ENCODE measurements around the gene RTL1.

Gene RTL1

DNA sequence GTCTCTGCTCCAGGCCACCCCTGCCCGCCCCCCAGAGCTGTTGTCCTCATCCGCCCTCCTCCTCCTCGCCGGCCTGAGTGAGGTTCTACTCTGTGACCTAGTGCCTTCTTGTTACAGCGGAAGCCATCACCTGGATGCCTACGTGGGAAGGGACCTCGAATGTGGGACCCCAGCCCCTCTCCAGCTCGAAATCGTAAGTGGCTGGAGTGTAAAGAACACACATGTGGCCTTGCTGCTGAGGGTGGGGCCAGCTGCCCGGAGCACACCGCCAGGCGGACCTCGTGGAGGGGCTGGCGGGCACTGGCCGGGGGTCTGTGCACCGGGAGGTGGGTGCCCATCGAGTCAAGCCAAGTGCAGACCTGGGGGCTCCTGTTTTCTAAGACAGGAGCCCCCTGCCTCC, 58.2 kb downstream of the RTL1 start:
- no peak for DNase-seq

DNA sequence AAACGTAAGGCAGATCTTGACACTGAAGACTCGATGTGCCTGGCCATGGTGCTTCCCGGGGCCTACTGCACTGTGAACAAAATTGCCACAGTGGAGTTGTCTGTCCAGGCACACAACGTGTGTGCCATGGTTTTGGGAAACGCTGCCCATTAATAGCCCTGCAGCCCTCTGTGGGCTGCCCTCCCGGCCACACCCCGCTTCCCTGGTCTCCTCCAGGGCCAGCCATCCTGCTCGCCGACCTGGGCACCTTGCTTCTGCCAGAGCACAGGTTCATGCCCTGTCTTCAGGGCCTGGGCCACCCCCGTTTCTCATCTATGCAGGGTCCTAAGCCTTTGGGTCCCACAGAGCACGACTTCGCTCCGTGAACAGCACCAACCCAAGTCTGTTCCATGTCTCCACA, 58.7 kb downstream of the RTL1 start:
- no peak for DNase-seq

DNA sequence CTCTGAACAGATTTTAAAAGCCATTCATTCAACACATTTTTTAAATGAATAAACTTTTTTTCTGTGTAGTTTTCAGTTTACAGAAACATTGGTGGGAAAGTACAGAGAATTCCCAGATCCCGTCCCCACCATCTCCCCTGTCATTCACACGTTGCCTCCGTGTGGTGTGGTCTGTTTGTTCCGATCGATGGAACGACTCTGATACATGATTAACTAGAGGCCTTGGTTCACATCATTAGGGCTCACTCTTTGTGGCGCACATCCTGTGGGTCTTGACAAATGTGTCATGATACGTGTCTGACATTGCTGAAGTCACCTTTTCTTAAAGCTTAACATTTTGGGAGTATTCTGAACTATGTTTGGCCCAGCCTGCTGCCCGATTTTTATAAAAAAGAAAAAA, 59.1 kb downstream of the RTL1 start:
- DNase-seq, result no peak

DNA sequence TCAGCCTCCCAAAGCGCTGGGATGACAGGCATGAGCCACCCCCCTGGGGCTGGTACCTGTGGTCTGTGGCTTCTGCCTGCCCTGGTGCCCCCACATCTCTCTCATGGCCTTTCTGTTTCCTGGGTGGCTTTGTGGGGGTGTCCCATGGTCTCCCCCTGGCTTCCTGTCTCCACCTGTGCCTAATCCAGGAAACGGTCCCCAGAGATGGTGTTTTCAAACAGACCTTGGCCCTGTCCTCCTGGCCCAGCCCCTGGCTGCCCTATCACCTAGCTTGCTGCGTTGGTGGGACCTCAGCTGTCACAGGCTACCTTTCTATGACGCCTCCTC, 59.5 kb downstream of the RTL1 start:
- DNase-seq, result no peak

DNA sequence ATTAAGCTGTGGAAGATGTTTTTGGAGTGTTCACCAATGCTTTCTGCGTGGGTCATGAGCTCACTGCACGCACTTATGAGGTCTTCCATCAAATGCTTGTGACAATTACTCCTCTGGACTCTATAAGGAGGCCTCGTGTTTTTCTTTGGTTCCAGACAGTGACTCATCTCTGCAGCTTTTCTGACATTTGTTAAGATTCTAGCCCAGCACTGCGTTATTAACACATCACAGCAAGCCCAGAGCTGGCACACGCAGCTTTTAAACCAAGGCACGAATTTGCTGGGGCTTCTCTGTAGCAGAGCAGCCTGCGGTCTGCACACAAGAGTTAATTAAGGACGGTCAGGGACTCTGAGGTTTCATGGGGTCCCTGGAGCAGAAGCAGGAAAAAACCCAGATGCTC, 60.7 kb downstream of the RTL1 start:
- no peak for DNase-seq

DNA sequence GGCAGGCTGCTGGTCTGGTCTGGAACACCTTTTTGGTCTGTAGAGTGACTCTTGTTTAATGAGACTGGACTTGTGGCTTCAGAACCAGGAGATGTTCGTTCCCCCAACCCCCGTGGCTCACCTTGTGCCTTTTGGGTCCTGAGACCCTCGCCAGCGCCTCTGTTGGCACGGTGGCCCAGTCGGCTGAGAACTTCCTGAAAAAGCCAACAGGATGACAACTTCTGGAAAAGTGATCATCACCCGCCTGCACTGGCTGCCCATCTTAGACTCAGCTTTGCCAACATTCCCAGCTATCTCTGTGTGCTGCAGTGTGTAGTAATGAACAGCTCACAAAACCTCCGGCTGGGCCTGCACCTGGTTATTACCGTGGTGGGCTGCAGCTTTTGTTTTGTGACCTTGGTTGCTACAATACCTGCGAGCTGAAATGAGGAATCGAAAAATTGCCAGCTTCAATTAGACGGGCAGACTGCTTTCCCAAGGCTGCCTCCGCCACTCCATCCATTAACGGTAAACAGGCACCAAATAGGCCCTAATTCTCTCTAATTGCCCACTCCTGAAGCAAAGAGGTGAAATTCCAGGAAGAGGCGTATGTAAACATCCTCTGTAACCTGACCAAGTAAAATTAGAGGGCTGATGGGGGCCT, 61.6 kb downstream of the RTL1 start:
- DNase-seq, result peak; percentile 88

DNA sequence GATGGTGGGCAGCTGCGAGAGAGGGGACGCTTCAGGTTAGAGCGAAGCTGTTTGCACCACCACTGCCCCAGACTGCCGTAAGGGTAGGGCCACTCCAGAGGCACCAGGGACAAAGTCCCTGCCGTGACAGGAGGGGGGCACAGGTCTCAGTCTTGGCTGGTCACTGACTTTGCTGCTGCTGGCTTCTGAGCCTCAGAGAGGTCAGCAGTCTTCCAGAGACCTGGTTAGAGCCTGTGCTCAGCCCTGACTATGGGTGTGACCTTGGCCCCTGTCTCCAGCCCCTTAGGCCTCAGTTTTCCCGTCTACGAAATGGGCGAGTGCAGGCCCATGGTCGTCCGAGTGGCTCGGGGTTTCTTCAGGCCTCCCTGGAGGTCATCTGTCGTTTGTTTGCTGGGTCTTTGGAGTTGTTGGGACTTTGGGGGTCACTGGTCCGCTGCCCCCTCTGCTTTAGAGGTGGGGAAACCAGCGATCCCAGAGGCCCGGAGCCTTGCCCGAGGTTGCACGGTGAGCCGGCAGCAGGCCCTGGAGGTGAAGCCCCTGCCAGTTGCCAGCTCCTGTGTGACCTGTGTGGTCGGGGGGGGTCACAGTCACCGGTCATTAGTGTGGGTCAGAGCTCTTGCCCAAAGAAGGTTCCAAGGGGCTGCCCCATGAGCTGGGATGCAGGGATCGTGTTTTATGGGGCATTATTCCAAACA, 62.3 kb downstream of the RTL1 start:
- no peak for DNase-seq

DNA sequence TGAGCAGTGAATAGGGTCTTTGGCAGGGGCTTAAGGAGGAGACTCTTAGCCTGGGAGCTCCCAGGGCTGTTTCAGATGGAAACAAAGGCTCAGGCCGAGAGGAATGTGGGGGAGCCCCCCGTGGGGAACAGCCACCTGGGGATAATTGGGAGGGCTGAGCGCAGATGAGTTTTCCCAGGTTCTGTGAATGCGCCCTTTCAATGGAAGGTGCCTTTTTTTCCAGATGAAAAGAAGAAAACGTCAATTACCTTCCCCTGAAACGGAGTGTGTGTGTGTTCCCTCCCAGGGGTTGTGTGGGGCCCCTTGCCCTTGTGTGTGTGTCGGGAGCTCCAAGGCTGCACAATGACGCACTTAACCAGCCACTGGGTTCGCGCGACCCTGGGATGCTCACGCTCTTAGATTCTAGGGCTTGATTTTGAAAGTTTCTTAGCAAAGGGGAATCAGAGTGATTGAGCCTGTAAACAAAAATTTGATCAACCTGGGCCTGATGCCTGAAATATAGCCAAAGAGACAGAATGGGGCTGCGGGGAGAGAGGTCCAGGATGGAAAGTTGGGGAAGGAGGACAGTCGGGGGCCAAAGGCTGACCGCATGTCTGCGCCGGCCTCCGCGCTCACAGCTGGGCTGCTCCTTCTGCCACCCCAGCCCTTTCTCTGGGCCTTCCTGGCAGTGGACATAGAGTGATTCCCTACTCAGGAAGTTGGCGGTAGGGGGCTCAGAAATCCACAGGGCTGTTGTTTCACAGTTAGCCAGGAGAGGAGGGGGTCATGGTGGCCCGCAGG, 63.0 kb downstream of the RTL1 start:
- no peak for DNase-seq

DNA sequence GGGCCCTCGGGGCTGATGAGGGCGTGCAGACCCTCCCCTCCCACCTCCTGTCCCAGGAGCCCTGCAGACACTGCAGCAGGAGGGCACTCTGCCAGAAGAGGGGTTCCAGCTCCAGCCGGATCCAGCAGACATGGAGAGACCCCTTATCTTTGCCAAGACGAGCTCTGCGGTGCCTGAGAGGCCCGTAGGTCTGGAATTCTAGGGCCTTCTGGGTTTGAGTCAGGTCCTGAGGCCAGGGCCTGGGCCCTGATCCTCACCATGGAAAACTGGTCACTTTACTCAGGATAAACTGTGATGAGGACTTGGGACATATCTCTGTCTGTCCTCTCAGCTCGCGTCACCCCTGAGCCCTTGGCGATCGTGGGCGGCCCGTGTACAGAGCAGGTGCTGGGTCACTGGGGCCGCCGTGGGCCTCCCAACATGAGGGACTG, 63.8 kb downstream of the RTL1 start:
- DNase-seq, result no peak

DNA sequence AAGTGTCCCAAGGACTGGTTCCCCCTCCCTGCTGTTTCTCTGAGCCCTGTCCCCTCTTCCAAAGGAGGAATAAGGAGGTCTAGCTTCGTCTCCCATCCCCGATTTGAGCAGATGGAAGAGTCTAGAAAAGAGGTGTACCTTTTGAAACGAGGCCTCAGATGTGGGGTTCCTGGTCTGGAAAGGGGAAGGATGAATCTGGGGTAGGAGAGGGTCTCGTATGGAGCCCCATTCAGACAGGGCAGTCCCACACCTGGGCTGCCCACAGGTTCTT, 64.3 kb downstream of the RTL1 start:
- DNase-seq, result no peak

DNA sequence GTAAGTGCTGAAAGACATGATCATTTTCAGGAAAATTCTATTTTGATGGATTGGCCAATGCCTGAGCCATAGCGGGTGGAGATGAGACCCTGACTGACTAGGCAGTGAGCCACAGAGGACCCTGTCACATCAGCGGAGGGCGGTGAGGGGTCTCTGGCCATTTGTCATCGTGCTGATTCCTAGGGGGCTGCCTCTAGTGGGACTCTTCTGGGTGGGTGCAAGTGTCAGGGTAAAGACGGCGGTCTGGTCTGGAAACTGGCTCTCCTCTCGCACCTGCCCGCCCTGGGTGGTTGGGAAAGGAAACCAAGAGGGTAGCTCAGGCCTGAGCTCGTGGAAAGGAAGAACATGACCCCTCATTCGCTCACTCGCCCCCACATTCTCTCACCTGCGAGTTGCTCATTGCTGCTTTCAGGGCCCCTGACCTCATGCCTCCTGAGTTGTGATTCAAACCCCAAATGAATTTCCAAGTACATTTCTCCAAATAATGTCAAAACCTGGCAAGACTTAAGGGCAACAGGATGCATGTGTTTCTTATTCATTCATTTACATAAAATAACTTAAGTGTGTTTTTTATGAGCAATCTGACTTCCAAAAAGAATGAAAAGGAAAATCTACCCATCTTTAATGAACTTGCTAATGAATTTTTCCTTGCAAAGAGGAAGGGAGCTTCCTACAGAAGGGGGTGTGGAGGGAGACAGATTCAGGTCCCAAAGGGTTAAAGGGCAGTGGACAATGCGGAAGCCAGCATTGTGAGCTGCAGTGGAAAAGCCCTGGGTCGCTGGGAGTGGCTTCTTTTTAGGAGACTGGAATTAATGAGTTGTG, 64.8 kb downstream of the RTL1 start:
- no peak for DNase-seq

DNA sequence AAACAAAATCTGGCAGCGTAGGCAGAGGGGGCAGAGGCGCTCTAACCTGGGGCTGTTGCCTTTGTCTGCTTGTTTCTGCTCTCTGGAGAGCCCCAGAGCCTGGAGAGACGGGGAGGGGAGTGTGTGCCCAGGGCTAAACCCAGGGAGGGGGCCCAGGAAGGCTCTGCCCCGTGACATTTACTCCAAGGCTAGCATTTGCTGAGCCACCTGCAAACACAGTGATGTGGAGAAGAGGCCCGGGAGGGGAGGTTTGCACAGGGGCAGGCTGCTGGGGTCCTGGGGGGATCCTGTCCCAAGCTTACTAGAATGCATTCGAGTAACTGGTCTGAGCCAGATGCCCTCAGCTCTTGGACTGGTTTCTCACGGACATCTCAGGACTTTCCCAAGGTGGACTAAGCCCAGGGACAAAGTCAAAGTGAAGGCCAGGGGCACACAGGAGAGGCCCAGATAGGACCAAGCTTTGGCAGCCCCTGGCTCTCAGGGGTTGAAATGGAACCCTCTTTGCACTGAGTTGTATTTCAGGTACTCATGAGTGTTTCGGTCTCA, 65.6 kb downstream of the RTL1 start:
- no peak for DNase-seq

DNA sequence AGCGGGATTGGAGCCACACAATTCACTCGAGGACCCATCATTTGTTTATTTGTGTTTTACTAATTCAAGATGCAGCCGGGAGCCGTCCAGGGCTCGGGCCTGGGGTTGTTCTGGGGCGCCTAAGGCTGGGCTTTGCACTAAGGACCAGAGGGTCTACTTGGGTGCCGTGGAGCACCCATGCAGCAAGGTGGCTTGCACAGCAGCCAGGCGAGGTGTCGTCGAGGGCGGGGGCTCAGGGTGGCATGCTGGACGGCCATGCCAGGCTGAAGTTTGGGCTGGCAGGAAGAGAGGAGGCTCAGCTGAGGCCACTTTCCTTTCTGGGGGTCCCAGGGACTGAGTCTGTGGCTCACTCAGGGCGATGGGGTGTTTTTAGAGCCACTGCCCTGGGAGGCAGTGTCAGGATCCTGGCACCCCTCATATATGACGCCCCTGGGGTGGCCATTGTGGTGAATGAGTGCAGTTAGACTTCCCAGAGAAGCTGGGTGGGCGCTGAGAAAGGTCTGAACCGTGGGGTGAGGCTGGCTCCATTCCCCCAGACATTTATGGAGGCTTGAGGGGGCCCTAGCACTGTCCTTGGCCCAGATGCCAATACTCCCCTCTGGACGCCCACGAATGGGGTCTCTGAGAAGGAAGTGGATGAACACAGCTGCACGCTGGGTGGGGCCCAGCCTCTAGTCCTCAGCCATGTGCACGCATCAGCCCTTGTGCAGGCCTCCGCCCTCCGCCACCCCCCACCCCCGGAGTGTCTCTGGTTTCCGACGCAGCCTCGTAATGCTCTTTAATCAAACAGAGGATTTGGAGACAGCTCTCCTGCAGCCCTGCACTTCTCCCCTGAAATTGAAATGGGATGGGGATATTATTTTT, 66.3 kb downstream of the RTL1 start:
- no peak for DNase-seq

DNA sequence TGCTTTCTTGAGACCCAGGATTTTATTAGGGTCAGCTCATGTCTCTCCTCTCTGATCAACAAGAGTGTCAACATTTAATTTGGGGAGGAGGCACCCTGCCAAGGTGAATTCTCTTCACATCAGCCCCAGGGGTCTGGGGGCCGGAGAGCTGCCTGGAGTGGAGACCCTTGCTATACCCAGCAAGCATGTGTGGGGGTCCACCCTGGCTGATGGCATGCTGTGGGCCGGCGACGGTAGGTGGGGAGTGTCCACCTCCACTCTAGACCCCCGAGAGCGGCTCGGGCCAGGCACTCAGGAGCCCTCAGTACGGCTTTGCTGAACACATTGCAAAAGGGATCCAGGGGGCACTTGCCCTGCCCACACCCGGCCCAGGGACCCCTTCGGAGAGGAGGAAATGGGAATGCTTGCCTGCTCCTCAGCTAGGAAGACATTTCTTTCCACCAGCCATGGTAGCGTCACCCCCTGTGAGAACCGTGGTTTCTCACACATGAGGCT, 67.2 kb downstream of the RTL1 start:
- no peak for DNase-seq

DNA sequence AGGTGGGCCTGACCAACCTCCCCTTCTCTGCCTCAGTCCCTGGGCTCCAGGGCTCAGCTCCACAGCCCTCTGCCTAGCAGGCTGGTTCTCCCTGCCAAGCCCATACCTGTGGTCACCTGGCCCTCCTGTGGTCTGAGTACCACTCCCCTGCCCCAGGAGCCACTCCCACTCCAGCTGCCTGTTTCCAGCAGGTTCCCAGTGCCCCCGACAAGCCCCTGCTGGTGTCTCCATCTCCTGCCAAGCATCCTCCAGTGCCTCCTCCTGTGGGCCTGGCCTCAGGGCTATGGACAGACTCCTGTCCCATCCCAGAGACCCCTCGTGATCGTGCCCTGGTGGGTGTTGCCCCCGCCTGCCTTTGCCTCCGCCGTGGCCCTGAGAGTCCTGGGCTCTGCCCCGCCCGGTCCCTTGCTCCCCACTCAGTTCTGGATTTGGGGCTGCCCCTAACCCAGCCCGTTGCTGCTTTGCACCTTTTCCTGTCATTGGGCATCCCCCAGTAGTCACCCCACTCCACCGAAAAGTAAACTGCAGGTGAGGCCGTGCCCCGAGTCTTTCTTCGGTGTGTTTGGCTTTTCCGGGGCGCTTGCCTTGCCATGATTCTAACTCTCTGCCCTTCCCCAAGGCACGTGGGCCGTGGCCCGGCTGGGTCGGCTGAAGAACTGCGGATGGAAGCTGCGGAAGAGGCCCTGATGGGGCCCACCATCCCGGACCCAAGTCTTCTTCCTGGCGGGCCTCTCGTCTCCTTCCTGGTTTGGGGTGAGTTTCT, 67.8 kb downstream of the RTL1 start:
- DNase-seq, result no peak

DNA sequence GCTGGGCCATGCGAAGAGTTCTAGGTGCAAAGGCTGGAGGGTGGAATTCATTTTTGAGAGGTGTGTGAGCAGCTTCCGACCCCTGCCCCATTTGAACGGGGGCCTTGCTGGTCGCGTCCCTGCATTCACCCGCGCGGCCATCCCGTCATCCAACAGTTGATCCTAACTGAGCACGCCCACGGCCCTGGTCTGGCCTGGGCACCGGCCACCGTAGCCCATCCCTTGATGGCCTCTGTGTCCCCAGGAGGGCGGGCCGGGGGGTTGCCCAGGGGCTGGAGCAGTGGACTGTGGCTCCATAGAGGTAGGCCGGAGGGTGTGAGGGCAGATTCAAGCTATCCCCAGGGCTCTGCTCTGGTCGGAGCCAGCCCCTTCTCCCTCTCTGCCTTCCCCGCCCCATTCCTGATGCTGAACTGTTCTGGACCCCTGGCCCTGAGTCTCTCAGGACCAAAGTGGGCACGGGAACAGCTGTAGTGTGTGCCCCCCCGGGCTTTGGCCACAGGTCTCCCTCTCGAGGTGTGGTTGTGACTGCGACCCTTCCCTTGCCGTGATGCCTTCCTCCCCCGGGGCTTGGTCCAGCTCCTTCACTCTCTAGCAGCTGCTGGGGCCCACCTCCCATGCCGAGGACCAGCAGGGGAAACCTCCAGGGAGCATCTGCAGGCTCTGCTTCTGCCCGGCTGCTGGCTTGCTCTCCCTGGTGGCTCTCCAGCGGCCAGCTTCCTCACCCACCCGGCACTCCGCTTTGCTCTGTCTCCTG, 68.6 kb downstream of the RTL1 start:
- no peak for DNase-seq

DNA sequence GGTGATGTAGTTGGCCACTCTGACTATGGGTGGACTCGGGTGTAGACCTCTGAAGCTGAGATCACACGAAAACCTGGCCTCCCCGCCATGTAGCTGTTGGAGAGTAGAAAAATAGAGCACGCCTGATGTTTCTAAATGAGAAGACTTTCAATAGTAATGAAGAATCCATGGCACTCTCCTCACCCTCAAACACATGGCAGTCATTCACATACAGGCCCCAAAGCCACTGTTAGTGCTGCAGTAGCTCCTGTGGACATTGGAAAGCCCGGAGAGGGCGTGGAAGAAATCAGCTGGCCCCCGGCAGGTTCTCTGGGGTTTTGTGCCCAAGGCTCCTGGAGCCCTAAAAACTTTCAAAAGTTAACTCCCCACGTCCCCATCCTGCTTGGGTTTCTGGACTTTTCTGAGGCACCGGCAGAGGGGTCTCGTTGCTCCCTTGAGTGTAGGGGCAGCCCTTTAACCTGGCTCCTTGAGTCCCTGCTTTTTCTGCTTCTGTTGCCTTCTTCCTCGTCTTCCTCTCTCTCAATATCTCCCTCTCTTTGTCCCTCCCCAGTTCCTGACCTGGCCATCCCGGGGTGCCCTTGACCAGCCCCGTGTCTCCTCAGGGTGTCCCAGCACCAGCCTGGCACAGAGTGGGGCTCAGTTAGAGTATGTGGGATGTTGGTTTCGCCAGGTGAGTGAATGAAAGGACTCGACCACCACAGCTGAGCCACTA, 69.3 kb downstream of the RTL1 start:
- no peak for DNase-seq

DNA sequence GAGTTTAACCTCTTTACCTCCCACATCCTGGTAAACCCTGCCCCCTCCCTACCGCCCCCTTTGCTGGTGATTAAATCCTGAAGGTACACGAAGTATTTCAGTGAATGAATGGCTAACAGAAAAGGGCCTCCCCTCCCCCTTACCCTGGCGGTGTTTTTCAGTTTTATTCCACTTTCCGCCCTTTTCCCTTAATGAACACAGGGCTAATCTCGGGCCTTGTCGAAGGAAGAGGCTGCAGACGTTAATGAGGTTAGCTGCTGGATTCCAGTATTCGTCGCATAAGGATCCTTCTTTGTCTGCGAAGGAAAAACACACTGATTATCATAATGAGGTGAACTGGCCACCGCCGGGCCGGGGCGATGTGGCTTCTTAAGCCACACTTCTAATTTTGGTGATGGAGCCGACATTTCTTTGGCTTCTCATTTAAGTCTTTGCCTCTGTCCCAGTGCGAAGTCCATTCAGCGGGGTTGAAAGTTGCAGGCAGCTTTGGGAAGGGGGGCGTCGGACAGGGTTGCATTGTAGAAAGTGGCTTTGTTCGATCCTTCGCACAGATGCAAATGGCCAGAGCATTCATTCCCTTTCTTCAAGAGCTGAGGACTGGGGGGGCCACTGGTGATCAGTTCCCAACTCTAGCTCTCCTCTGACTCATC, 71.1 kb downstream of the RTL1 start:
- DNase-seq, result no peak

DNA sequence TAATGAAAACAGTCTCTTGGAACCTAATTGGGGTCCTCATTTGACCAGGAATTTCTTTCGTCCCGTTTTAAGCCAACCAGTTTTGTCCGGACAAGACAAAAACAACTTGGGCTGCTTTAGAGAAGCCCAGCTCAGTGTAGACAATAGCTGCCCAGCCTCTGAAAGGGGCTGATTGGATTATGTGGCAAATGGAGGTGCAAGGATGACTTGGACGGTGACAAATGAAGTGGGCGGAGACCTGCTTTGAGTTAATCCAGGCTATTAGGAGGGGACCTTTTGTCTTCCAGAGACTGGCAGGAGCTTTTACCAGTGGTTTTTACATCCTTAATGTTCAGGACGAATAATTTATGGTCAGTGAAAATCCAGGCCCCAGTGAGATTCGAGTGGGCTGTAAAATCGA, 72.8 kb downstream of the RTL1 start:
- peak; percentile 4 for DNase-seq
